CMK (cell line): ENCODE results near the gene CADM1.

Experiments used
- DNase-seq: peaks from one replicate; pipeline ENCODE4 v3.0.0-alpha.2; 2010; ENCODE audit warnings: low read depth

The CADM1 gene

GRCh38 chr11:115276191-115276590, 228.0 kb downstream of the CADM1 start:
- no peak for DNase-seq

DNA sequence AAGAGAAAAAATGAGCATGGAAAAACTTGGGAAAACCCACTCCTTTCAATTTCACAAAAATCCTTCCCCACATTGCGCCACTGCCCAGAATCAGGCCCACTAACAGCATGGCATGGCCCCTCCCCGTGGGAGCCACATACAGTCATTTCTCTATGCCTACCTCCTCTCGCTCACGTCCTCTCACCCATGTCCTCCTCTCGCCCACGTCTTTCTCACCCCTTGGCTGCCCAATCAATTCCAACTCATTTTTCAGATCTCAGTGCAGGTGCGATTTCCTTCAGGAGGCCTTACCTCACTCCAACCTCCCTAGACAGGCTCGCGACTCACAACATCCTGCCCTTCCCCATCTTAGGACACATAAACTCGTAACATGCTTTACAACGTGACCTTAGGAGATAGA, 229.2 kb downstream of the CADM1 start:
- no peak for DNase-seq

DNA sequence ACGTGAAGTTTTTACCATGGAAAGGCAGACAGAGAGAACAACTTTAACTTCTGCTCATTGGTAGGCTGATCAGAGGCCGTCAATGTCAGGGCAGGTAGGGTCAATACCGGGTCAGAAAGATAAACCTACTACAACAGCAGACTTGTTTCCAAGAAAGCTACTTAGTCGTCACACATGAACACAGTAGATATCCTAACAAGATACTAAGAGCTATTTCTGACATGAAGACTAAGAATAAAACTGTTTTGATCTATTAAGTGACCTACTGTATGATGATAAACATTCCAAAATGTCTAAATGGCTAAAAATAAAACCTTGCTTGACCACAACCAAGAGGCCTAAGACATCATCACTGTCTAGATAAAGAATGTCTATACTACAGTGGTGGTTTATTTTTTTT, 231.3 kb downstream of the CADM1 start:
- DNase-seq = no peak

DNA sequence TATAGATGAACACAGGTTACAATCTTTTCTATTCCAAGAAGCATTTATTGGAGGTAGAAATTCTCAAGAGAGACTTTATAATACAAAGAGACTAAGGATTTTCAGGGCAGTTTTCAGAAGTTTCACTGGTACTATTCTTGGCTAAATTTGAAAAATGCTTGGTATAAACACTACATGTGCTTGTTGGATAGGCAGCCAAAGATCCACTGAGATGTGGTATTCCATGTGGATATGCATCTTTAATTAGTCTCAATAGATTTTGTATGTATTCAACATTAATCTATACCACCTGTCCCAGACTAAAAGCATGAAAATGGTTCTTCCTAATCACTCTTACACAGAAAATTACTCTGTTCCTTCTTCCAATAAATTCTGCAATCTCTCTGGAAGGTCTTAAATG, 232.6 kb downstream of the CADM1 start:
- DNase-seq = no peak

DNA sequence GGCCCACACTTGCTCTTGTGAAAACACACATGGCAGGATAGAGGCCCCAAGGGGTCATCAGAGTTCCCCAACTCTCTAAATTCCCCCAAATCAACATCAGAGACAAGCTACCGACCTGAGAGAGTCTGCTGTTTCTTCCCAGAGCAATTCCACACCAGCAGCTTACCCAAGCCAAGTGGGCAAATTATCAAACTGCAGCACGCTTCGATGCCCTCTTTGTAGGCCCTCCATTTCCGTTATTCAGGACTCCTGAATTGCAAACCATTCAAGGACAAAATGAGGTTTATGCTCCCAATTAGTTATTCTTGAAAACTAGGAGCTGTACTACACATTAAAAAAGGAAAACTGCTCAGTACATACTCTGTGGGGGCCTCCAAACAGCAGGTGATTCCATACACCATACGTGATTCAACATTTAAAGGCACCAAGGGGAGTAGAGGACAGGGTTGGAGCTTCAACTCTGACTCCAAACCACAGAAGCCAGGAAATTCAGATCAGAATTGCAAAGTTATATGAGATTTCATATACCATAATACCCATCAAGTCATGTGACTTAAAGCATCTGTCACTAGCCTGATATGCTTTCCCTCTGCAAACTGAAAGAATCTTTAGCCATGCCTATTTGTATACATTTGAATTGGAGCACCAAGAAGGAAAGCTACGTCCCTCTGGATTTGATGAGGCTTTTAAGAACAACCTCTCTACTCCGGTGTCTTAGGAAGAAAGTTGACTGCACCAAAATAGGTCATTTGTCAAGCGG, 234.8 kb downstream of the CADM1 start:
- no peak for DNase-seq

DNA sequence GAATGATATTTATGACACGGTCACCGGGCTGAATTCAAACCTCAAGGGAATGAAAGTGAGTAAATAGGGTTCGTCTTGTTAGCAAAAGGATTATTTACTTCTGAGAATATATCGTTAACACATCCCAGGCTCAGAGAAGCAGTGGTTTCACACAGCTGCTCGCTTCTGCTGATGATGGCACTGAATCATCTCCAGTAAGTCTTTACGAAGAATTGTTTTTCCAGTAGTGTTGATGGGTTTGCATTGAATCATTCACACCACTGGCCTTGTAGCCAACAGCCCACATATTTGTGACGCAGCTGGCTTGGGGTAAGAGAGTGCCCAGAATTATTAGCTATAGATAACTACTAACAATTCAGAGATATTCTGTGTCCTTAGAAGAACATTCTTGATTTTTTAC, 236.3 kb downstream of the CADM1 start:
- no peak for DNase-seq

DNA sequence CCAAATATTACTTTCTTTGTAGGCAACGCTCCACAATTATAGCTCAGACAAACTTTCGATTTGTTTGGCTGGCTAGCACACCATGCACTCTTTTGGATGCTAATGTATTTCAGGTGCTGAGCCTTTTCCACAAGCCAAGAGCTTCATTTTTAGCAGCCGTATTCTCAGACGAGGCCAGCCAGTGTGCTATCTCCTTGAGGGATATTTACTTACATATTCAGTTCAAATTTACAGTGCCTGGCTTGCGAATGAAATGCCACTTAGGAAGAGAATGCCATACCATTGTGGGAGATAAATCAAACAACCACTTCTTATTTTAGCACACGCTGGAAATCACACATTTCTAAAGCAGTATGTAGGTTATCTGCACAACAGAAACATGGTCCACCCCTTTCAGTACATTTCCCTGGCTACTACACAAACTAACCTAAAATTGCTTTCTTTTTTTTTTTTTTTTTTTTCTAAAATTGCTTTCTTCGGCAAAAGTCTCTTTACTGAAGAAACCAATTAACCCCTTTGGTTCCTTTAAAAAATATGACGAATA, 236.9 kb downstream of the CADM1 start:
- DNase-seq = no peak

DNA sequence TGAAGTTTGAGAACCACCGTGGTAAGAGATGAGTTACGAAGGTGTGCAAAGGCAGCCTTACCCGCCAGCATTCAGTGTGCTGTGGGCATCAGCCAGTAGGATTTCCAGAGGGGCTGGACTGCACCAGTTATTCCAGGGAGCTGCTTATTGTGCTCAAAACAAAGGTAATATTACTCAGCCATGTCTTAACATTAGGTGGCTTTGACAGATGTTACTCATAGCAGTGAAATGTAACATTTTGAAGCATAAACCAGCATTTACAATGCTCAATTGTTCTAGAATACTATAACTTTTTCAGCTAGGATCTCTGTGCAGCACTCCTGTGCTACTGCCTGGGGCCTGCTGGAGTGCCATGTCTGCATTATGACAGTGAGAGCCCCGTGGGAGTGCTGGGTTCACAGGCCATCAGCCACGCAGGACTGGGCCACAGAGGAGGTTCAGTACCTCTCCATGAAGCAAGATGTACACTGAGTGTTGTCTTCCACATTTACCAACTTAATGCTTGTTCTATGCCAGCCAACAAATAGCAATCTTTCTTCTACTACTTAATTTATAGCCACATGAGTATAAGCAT, 238.1 kb downstream of the CADM1 start:
- no peak for DNase-seq

GRCh38 chr11:115263799-115264656, 240.2 kb downstream of the CADM1 start:
- DNase-seq = no peak

GRCh38 chr11:115258216-115258615, 246.0 kb downstream of the CADM1 start:
- DNase-seq = no peak

- no peak for DNase-seq
Observed at GRCh38 chr11:115257678-115258077, 246.5 kb downstream of the CADM1 start.

GRCh38 chr11:115257270-115257669, 246.9 kb downstream of the CADM1 start:
- DNase-seq = no peak

DNA sequence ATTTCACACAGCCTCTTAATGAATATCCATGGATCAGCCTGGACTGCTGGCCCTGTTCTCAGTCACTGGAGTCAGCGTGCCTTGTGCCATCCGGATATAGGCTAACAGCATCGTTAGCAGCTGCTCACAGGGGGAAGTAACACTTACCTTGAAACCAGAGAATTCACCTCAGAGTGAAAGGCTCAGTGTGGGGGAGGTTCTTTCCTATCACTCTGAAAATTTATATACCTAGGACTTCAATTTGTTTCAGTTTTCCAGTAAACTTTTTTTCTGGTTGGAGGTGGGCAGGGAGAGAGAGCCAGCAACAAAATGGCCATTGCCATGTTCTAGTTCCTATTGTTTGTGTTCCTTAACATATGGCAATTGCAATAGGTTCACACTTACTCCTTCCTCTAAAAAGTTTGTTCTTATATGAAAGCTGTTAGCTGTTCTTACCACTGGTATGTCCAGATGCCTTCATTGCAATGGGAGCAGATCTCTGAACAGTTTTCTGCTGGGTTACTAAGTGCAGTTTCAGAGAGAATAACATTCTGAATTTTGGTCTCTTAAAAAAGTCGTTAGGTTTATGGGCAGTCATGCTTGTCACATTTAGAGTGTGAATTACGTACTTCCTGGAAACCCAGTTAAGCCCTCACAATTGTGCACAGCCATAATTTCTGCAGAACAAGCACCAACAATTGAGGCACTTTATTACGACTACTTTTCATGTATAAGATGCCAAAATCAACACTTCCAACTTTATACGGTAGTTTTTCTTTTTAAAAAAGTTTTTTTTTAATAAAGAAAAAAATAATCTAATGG, 247.6 kb downstream of the CADM1 start:
- no peak for DNase-seq

DNA sequence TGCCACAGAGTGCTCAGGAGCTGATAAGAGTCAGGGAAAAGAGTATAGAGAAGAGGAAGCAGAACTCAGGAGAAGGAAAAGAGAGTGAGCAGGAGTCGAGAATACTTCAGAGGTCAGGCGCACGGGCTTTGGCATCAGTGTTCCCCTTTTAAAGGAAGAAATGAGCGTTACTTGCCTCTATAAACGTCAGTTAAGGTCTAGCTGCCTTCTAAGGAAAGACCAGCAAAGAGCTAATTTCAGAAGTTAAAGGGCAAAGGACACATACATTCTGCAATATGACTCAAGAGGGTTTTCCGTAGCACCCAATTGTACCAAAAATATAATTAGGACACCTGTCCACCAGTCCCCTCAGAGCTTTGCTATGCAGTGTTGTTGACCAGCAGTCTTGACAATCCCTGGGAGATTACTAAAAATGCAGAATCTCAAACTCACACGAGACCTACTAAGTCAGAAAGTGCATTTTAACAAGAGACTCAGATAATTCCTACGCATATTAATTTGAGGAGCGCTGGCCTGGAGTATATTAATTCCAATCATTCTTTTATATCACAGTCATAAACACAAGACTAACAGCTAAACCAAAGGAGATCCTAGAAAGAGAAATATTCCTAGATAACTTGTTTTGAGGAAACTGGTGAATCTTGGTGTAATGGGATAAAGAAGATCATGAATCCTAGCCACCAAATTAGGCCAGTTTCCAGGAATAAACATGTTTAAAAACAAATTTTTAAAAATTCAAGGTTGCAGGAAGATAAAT, 249.0 kb downstream of the CADM1 start:
- no peak for DNase-seq

GRCh38 chr11:115251126-115251525, 253.1 kb downstream of the CADM1 start:
- DNase-seq = no peak

- DNase-seq = no peak
Observed at GRCh38 chr11:115249061-115249578, 255.1 kb downstream of the CADM1 start.

- DNase-seq = no peak
Observed at GRCh38 chr11:115247953-115248352, 256.3 kb downstream of the CADM1 start.

GRCh38 chr11:115247361-115247760, 256.9 kb downstream of the CADM1 start:
- DNase-seq = no peak

DNA sequence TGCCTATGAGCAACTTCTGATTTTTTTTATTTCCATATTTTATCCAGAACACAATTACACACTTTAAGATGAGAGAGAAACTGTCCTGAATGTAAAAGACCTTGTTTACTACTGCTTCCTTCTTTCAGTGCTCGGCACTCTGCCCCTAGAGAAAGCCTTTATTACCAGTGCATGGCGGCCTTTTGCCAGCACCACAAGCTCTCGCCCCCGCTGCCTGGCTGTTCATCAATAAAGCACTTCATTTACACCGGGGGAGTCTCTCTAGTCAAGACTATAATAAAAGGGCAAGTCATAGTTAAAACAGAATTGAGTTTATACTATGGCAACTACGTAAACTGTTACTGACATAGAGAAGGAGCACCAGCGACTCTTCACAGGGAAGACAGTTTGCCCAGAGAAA, 259.5 kb downstream of the CADM1 start:
- no peak for DNase-seq

GRCh38 chr11:115244296-115244695, 259.9 kb downstream of the CADM1 start:
- no peak for DNase-seq

DNA sequence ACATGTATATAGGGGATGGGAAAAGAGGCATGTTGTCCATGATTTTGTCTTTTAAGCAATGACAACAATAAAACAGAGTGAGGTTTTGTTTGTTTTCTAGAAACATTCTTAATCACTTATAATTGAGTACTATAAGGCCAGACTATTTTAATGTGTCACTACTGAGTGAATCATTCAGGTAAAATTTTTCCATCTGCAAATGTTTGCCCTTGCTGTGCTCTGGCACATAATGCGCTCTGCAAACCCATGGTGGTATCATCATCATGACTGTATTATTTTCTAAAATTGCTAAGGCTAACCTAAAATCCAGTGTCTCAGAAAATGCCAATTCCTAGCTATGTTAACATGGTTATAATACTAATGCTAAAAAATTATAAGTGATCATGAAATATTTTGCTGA, 261.2 kb downstream of the CADM1 start:
- no peak for DNase-seq
